ENCODE measurements around the gene BHMT2.
A peak's percentile ranks its signal among the peaks of the same experiment; 100 is the strongest.

Gene BHMT2, protein sequence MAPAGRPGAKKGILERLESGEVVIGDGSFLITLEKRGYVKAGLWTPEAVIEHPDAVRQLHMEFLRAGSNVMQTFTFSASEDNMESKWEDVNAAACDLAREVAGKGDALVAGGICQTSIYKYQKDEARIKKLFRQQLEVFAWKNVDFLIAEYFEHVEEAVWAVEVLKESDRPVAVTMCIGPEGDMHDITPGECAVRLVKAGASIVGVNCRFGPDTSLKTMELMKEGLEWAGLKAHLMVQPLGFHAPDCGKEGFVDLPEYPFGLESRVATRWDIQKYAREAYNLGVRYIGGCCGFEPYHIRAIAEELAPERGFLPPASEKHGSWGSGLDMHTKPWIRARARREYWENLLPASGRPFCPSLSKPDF

DNA sequence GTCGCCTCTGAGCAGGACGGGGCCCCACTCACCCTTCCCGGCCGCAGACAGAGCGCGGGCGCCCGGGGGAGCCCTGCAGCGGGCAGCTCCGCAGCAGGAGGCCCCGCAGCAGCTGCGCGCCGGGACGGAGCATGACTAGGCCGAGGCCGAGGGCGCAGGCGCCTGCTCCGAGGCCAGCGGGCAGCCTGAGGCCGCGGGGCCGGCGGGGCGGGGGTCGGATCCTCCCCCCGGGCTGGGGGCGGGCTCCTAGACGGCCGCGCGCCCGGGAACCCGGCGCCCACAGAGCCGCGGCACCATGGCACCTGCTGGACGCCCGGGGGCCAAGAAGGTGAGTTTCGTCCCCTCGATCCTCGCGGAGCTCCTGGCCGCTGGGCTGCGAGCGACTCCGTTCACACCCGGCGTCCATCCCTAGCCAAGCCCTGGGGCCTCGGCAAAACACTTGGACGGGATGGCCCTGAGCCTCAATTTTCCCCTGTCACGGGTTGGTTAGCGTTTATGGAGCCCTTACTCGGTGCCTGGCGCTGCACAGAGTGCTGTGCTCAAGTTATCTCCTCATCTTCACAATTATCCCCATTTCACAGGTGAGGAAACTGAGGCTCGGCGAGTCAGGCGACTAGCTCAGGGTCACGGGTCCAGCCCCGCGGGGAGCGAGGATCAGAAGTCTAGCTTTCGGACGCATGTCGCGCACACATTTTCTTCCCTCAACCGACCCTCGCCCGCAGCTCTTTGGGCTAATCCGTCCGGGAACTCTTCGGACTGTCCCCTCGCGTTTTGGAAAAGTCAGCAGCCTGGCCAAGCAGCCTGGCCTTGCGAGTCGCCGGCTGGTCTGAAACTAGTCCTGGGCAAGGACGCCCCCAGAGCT lies at the start of gene BHMT2, which contains the start of gene DMGDH:
BHMT2 (plus strand) TSS at position 280 of the 862 bp plus-strand sequence; CDS start at position 296, 16 bp downstream.
DMGDH (minus strand) TSS at position 187 of the 862 bp plus-strand sequence; CDS start at position 133, 54 bp downstream.
- H3K36me3 ChIP-seq (ENCODE audit: insufficient read depth, low read length) = no peaks in the 10 kb centered on the region
- H3K4me1 ChIP-seq (ENCODE audit: control insufficient read depth, insufficient read depth, low read length, unreplicated experiment) = peaks cover 13% of the 10 kb centered on the region
- H3K27ac ChIP-seq (ENCODE audit: low read depth, low read length) = peak within 1 kb of the TSS; percentile 76
- no peaks in the 10 kb centered on the region for H3K27me3 ChIP-seq (ENCODE audit: insufficient read depth, low read length)
- H3K4me3 ChIP-seq (ENCODE audit: low read depth, low read length) = peak within 1 kb of the TSS; percentile 75
- peak within 1 kb of the TSS; percentile 94 for H2AFZ ChIP-seq (ENCODE audit: low read length, unreplicated experiment)
- peaks cover 5% of the 10 kb centered on the region for H3K79me2 ChIP-seq (ENCODE audit: control insufficient read depth, insufficient read depth, low read length, unreplicated experiment)

GRCh38 chr5:79020861-79021561 lies 48.6 kb upstream of the BHMT2 start:
- Histone ChIP-seq H3K36me3 (ENCODE audit: insufficient read depth, low read length) (no peaks in the 10 kb centered on the region), H3K79me2 (ENCODE audit: control insufficient read depth, insufficient read depth, low read length, unreplicated experiment) (no peaks in the 10 kb centered on the region), H3K27me3 (ENCODE audit: insufficient read depth, low read length) (no peaks in the 10 kb centered on the region), H3K4me1 (ENCODE audit: control insufficient read depth, insufficient read depth, low read length, unreplicated experiment) (peaks cover 14% of the 10 kb centered on the region), H3K27ac (ENCODE audit: low read depth, low read length) (no peak overlapping the region), H2AFZ (ENCODE audit: low read length, unreplicated experiment) (peak overlapping the region; percentile 64), H3K4me3 (ENCODE audit: low read depth, low read length) (peak overlapping the region; percentile 49; the same call in 1 of the 2 replicates)

- H3K4me1 ChIP-seq (ENCODE audit: control insufficient read depth, insufficient read depth, low read length, unreplicated experiment) = peaks cover 14% of the 10 kb centered on the region
- H3K4me3 ChIP-seq (ENCODE audit: low read depth, low read length) = no peak overlapping the region
- peak overlapping the region; percentile 35 for H2AFZ ChIP-seq (ENCODE audit: low read length, unreplicated experiment)
- H3K27ac ChIP-seq (ENCODE audit: low read depth, low read length) = no peak overlapping the region
- H3K79me2 ChIP-seq (ENCODE audit: control insufficient read depth, insufficient read depth, low read length, unreplicated experiment) = no peaks in the 10 kb centered on the region
- H3K27me3 ChIP-seq (ENCODE audit: insufficient read depth, low read length) = no peaks in the 10 kb centered on the region
- no peaks in the 10 kb centered on the region for H3K36me3 ChIP-seq (ENCODE audit: insufficient read depth, low read length)
Measured at GRCh38 chr5:79021753-79022152, 47.8 kb upstream of the BHMT2 start.

GRCh38 chr5:79022771-79023170 lies 46.8 kb upstream of the BHMT2 start:
- Histone ChIP-seq H3K36me3 (ENCODE audit: insufficient read depth, low read length) (no peaks in the 10 kb centered on the region), H3K4me3 (ENCODE audit: low read depth, low read length) (no peak overlapping the region), H3K27ac (ENCODE audit: low read depth, low read length) (no peak overlapping the region), H2AFZ (ENCODE audit: low read length, unreplicated experiment) (no peak overlapping the region), H3K27me3 (ENCODE audit: insufficient read depth, low read length) (no peaks in the 10 kb centered on the region), H3K79me2 (ENCODE audit: control insufficient read depth, insufficient read depth, low read length, unreplicated experiment) (no peaks in the 10 kb centered on the region), H3K4me1 (ENCODE audit: control insufficient read depth, insufficient read depth, low read length, unreplicated experiment) (peaks cover 14% of the 10 kb centered on the region)

DNA sequence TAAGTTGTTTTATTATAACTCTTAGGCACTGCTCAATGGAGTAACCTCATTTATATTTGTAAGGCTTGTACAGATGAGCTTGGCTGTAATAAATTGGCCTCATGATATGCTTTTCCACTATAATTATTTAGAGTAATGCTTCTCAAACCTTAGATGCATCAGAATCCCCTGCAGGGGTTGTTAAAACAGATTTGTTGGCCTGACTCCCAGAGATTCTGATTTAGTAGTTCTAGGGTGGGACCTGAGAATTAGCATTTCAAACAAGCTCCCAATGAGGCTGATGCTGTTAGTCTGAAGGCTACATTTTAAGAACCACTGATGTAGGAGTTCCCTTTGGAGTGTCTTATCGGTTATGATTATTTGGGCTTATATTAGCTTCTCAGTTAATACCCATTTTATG lies 46.2 kb upstream of the BHMT2 start:
- Histone ChIP-seq H3K79me2 (ENCODE audit: control insufficient read depth, insufficient read depth, low read length, unreplicated experiment) (no peaks in the 10 kb centered on the region), H3K27me3 (ENCODE audit: insufficient read depth, low read length) (no peaks in the 10 kb centered on the region), H2AFZ (ENCODE audit: low read length, unreplicated experiment) (no peak overlapping the region), H3K36me3 (ENCODE audit: insufficient read depth, low read length) (no peaks in the 10 kb centered on the region), H3K4me1 (ENCODE audit: control insufficient read depth, insufficient read depth, low read length, unreplicated experiment) (peaks cover 14% of the 10 kb centered on the region), H3K27ac (ENCODE audit: low read depth, low read length) (no peak overlapping the region), H3K4me3 (ENCODE audit: low read depth, low read length) (no peak overlapping the region)

DNA sequence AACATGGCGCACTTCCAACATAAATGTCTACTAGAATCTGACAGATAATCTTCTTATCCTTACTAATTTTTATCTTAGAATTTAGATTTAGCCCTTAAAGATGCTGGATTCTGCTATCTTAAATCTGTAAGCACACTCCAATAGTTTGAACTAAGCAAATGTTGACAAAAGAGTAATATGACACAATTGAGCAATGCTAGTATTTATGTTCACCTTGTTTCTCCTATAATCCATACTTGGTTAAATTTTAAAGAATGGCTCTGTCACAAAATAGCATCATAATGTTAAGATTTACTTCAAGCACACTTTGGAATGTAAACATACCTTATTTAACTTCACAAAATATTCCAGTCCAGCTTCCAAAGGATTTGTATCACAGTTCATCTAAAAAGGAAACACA lies 45.6 kb upstream of the BHMT2 start:
- Histone ChIP-seq H3K4me1 (ENCODE audit: control insufficient read depth, insufficient read depth, low read length, unreplicated experiment) (peaks cover 14% of the 10 kb centered on the region), H2AFZ (ENCODE audit: low read length, unreplicated experiment) (no peak overlapping the region), H3K27me3 (ENCODE audit: insufficient read depth, low read length) (no peaks in the 10 kb centered on the region), H3K4me3 (ENCODE audit: low read depth, low read length) (no peak overlapping the region), H3K27ac (ENCODE audit: low read depth, low read length) (no peak overlapping the region), H3K79me2 (ENCODE audit: control insufficient read depth, insufficient read depth, low read length, unreplicated experiment) (no peaks in the 10 kb centered on the region), H3K36me3 (ENCODE audit: insufficient read depth, low read length) (no peaks in the 10 kb centered on the region)

DNA sequence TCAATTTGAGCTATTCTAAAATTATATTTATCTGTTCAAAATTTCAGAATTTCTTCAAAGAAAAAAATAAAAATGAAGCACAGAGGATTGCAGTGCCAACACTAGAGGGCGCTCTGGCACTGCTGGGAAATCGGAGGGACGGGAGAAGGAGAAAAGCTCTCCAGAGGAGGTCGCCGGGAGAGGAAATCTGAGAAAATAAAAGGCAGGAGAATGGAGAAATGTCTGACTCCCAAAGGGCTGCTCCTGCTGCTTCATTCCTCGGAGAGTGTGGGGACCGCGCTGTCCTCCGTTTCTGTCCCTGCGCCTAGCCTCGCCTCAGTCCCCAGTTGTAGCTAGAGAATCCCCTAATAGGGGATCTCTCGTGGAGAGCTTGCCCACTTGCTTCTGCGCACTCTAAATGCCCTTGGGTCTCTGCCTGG lies 44.5 kb upstream of the BHMT2 start:
- Histone ChIP-seq H3K36me3 (ENCODE audit: insufficient read depth, low read length) (no peaks in the 10 kb centered on the region), H3K4me1 (ENCODE audit: control insufficient read depth, insufficient read depth, low read length, unreplicated experiment) (peaks cover 14% of the 10 kb centered on the region), H3K4me3 (ENCODE audit: low read depth, low read length) (peak overlapping the region; percentile 70), H2AFZ (ENCODE audit: low read length, unreplicated experiment) (peak overlapping the region; percentile 52), H3K27me3 (ENCODE audit: insufficient read depth, low read length) (no peaks in the 10 kb centered on the region), H3K79me2 (ENCODE audit: control insufficient read depth, insufficient read depth, low read length, unreplicated experiment) (no peaks in the 10 kb centered on the region), H3K27ac (ENCODE audit: low read depth, low read length) (no peak overlapping the region)

DNA sequence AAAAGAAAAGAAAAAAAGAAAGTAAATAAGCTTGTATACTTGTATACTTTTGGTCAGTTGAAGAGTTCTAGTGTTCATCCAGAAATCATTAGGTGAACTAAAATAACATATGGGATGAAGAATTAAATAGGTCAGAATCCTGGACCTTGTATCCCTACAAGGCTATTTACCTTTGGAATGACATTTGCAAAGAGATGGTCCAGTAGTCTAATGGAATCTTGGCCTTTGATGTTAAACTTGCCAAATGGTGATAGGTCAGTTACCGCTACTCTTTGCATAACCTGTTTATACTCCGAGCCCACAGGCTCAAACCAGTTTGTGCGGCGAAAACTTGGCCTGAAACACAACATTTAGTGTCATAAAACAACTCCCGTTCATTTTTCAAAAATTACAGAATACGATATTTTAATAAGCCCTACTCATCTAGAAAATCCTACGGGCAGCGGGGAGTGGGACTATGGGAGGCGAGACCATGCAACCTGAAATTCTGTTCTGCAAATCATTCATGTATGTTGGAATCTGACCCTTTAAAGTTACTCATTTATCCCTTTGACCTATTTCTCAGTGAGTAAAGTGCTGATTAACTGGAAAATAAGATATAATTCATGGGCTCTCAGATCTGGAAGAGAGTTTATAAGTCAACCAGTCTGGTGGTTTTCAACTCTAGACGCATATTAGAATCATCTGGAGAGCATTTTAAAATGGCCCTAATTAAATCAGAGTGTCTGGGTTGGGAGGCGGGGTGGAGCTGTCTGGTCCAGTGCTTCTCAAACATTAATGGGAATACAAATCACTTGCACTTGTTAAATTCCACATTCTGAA lies 38.7 kb upstream of the BHMT2 start:
- Histone ChIP-seq H2AFZ (ENCODE audit: low read length, unreplicated experiment) (no peak overlapping the region), H3K27ac (ENCODE audit: low read depth, low read length) (no peak overlapping the region), H3K27me3 (ENCODE audit: insufficient read depth, low read length) (no peaks in the 10 kb centered on the region), H3K79me2 (ENCODE audit: control insufficient read depth, insufficient read depth, low read length, unreplicated experiment) (no peaks in the 10 kb centered on the region), H3K4me3 (ENCODE audit: low read depth, low read length) (no peak overlapping the region), H3K36me3 (ENCODE audit: insufficient read depth, low read length) (no peaks in the 10 kb centered on the region), H3K4me1 (ENCODE audit: control insufficient read depth, insufficient read depth, low read length, unreplicated experiment) (no peaks in the 10 kb centered on the region)

DNA sequence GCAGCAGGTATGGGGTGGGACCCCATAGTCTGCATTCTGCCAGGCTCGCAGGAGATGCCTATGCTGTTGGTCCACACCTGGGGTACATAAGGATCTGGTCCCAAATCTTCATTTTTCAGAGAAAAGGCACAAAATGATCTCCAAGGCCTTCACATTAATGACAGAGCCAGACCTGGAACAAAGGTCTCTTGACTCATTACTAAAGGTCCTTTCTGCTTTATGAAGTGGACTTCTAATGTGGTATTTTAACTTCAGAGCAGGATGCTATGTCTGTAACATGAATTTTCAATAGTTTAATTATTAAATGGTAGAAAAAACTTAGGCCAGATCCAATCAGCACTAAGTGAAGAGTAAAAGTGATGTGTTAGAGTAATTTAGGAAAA lies 38.1 kb upstream of the BHMT2 start:
- H2AFZ ChIP-seq (ENCODE audit: low read length, unreplicated experiment) = no peak overlapping the region
- H3K27me3 ChIP-seq (ENCODE audit: insufficient read depth, low read length) = no peaks in the 10 kb centered on the region
- H3K4me1 ChIP-seq (ENCODE audit: control insufficient read depth, insufficient read depth, low read length, unreplicated experiment) = no peaks in the 10 kb centered on the region
- no peak overlapping the region for H3K27ac ChIP-seq (ENCODE audit: low read depth, low read length)
- no peaks in the 10 kb centered on the region for H3K79me2 ChIP-seq (ENCODE audit: control insufficient read depth, insufficient read depth, low read length, unreplicated experiment)
- no peaks in the 10 kb centered on the region for H3K36me3 ChIP-seq (ENCODE audit: insufficient read depth, low read length)
- no peak overlapping the region for H3K4me3 ChIP-seq (ENCODE audit: low read depth, low read length)
